Mesothelial cell of epicardium (in vitro differentiated cells): ENCODE results near the gene LAMB1. TPM values are rescaled to one million over a fixed set of nuclear protein-coding genes. Genes with fewer than 3 reads are reported as not detected.

ENCODE experiments used
- DNase-seq, 2 experiments: peaks; one replicate each; pipeline ENCODE4 v3.0.0; 2021; ENCODE audit warnings: low spot score in 2 of 2; ENCODE audit not compliant: unreplicated experiment in 2 of 2
- H3K27ac Mint-ChIP-seq: 2 replicates; pipeline ENCODE4 v1.8.0; 2021; ENCODE audit warnings: mixed read lengths
- H3K27me3 Mint-ChIP-seq: 2 replicates; pipeline ENCODE4 v1.8.0; 2021; ENCODE audit warnings: low read depth, mixed read lengths
- H3K36me3 Mint-ChIP-seq: 2 replicates; pipeline ENCODE4 v1.8.0; 2021; ENCODE audit warnings: mixed read lengths
- H3K4me1 Mint-ChIP-seq: 2 replicates; pipeline ENCODE4 v1.8.0; 2021; ENCODE audit warnings: mixed read lengths
- H3K4me3 Mint-ChIP-seq: 2 replicates; pipeline ENCODE4 v1.8.0; 2021; ENCODE audit warnings: mild to moderate bottlenecking, moderate library complexity, mixed read lengths
- H3K9me3 Mint-ChIP-seq: 2 replicates; pipeline ENCODE4 v1.8.0; 2021; ENCODE audit warnings: mixed read lengths
- total RNA-seq: library from RNA; stranded (reverse); gene quantifications from 3 replicates; pipeline ENCODE4 v1.2.1, GENCODE V29; 2021
- TF ChIP-seq, protein P1 (sequence below): fragments of 200-600 bp; sonication (generic); IDR thresholded peaks from one replicate; pipeline ENCODE4 v1.5.0; 2021; ENCODE audit warnings: antibody characterized with exemption; ENCODE audit not compliant: unreplicated experiment

Gene LAMB1
- total RNA-seq, 1 donor from 2014 or later = 593 TPM

DNA sequence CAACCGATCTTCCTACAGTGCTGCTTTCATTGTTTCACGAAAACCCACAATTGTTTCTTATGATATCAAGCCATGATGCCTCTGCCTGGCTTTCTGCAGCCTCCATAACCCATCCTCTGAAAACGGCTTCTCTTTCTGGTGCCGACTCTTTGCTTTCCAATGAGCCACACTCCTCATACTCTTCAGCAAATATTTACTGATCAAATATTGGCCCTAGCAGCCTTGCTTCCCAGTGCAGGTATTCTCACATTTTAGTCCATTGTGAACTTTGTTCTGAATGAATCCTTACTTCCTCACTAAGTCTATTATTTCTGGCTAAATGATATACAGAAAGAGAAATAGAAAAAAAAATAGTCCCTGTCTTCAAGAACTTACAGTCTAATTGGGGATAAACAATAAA lies 35.5 kb downstream of the LAMB1 start:
- H3K27me3 Mint-ChIP-seq = no peaks in the 10 kb centered on the region
- peaks cover 19% of the 10 kb centered on the region for H3K4me1 Mint-ChIP-seq
- H3K4me3 Mint-ChIP-seq = no peak overlapping the region
- DNase-seq = no peak
- peaks cover 41% of the 10 kb centered on the region for H3K36me3 Mint-ChIP-seq
- TF ChIP-seq, protein P1, sequence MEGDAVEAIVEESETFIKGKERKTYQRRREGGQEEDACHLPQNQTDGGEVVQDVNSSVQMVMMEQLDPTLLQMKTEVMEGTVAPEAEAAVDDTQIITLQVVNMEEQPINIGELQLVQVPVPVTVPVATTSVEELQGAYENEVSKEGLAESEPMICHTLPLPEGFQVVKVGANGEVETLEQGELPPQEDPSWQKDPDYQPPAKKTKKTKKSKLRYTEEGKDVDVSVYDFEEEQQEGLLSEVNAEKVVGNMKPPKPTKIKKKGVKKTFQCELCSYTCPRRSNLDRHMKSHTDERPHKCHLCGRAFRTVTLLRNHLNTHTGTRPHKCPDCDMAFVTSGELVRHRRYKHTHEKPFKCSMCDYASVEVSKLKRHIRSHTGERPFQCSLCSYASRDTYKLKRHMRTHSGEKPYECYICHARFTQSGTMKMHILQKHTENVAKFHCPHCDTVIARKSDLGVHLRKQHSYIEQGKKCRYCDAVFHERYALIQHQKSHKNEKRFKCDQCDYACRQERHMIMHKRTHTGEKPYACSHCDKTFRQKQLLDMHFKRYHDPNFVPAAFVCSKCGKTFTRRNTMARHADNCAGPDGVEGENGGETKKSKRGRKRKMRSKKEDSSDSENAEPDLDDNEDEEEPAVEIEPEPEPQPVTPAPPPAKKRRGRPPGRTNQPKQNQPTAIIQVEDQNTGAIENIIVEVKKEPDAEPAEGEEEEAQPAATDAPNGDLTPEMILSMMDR = no peak
- H3K27ac Mint-ChIP-seq = no peak overlapping the region
- H3K9me3 Mint-ChIP-seq = no peaks in the 10 kb centered on the region

DNA sequence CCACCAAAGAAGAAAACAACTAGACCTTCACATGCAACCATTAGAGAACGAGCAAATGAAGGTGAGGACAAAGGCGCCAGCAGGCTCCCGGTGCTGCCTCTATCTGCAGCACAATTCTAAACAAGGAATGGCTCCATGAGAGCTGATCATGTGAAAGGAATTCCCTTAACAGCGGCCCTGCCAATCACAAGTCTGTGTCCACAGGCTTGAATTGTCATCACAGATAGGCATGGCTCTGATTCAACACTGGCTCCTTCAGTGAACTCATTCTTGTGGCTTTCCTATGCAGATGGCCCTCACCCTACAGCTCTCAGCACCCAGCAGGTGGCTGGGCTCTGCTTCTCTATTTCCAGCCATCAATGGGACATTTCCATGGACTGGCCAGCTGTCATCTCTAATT lies 36.2 kb downstream of the LAMB1 start:
- TF ChIP-seq, protein P1 = no peak
- H3K27ac Mint-ChIP-seq = no peak overlapping the region

DNA sequence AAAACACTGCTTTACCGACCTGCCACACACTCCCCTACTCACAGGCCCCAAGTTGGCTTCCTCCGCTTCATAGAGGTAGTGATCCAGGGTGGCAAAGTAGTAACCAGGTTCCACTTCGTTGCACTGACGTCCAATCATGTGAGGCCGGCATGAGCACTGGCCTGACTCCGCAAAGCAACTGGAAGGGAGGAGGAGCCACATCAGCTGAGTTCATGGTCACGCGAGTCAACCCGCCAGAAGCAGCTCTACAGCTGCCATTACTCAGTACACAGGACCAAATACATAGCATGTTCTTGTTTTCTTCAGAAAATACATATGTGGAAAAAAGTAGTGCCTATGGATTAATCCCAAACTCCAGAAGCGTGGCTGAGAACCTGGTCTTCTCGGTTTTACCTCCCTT lies 38.5 kb downstream of the LAMB1 start:
- TF ChIP-seq, protein P1 = no peak
- Mint-ChIP-seq H3K36me3 (peaks cover 51% of the 10 kb centered on the region), H3K4me1 (no peaks in the 10 kb centered on the region), H3K9me3 (no peaks in the 10 kb centered on the region), H3K27me3 (no peaks in the 10 kb centered on the region), H3K27ac (no peak overlapping the region), H3K4me3 (no peak overlapping the region)
- DNase-seq = no peak

More for the DNA sequence above, 36.2 kb downstream of the LAMB1 start:
- peaks cover 12% of the 10 kb centered on the region for H3K4me1 Mint-ChIP-seq
- no peaks in the 10 kb centered on the region for H3K27me3 Mint-ChIP-seq
- no peak for DNase-seq
- no peaks in the 10 kb centered on the region for H3K9me3 Mint-ChIP-seq
- H3K4me3 Mint-ChIP-seq = no peak overlapping the region
- peaks cover 46% of the 10 kb centered on the region for H3K36me3 Mint-ChIP-seq

DNA sequence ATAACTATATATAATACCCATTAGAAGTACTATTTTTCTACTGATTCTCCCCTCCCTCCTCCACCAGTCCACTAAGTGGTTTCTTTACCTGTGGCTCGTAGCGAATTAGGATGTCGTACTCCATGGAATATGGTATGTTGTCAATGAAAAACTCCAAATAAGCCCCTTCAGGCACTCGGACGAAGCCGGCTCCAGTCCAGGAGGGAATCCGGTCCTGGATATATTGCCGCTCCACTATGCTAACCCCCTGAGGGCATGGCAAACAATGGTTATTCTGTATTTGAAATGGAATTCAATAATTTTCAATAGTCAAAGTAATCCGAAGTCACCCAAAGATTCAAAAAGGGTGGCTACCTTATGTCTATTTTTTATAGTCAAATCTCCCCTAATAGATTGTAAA lies 40.1 kb downstream of the LAMB1 start:
- Mint-ChIP-seq H3K36me3 (peaks cover 61% of the 10 kb centered on the region), H3K4me3 (no peak overlapping the region), H3K27me3 (no peaks in the 10 kb centered on the region), H3K27ac (no peak overlapping the region), H3K9me3 (no peaks in the 10 kb centered on the region), H3K4me1 (no peaks in the 10 kb centered on the region)
- TF ChIP-seq, protein P1 = no peak
- DNase-seq = no peak

DNA sequence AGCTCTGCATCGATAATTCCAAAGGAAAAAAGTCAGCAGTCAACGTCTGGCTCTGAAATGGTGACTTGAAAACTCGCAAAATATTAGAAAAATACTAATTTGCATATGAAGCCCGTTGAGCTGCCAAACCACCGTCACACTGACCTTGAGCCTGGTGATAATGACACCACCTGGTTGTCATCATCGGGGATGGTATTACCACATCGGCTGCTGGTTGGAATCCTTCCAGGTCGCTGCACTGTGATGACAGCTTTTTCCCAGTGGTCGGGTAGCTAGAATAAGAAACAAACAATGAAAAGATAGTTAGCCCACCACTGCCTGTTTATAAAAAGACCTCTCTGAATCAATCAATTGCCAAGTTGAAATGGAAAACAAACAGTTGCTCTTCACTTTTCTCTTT lies 41.6 kb downstream of the LAMB1 start:
- DNase-seq = no peak
- no peak overlapping the region for H3K4me3 Mint-ChIP-seq
- H3K27me3 Mint-ChIP-seq = no peaks in the 10 kb centered on the region
- no peaks in the 10 kb centered on the region for H3K9me3 Mint-ChIP-seq
- no peak overlapping the region for H3K27ac Mint-ChIP-seq
- peaks cover 63% of the 10 kb centered on the region for H3K36me3 Mint-ChIP-seq
- TF ChIP-seq, protein P1 = no peak
- H3K4me1 Mint-ChIP-seq = no peaks in the 10 kb centered on the region

DNA sequence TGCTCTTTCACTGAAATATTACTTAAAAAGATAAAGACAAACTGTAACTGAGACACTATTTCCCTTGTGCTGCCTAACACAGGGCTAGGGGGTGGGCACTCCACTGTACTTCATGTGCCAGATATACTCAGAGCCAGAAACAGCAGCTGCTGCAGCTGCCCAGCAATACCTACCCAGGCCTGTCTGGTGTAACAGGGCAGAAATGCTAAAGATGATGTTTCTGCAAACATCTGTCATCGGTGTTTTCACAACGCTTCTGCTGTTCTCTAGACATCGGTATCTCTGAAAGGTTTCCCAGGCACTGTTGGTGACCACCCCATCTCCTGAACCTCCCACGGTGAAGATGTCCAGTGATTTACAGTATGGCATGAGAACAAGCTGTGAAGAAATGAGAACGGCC lies 42.7 kb downstream of the LAMB1 start:
- Mint-ChIP-seq H3K9me3 (no peaks in the 10 kb centered on the region), H3K36me3 (peaks cover 67% of the 10 kb centered on the region), H3K27ac (no peak overlapping the region), H3K27me3 (no peaks in the 10 kb centered on the region), H3K4me3 (no peak overlapping the region), H3K4me1 (no peaks in the 10 kb centered on the region)
- DNase-seq = no peak
- TF ChIP-seq, protein P1 = no peak
